Esophagus muscularis mucosa (tissue), 3 donors: ENCODE measurements around the gene NT5DC2.

ENCODE experiments used
- POLR2A ChIP-seq: fragments of 450-650 bp; IDR thresholded peaks from one replicate; pipeline ENCODE4 v1.6.1; 2017; ENCODE audit warnings: antibody characterized with exemption, moderate library complexity, mild to moderate bottlenecking, low read depth
- POLR2AphosphoS5 ChIP-seq, 2 donors: sonication (generic); formaldehyde crosslinking; IDR thresholded peaks; one replicate each; pipeline ENCODE4 v1.6.1; 2017; ENCODE audit warnings: antibody characterized with exemption in 2 of 2
- TF ChIP-seq, protein P1 (sequence below), 3 experiments: fragments of 200-600 bp in 2 of 3; fragments of 450-650 bp in 1 of 3; sonication (generic) in 2 of 3; IDR thresholded peaks; one replicate each; pipeline ENCODE4 v1.5.1; 2017 to 2019; ENCODE audit warnings: antibody characterized with exemption in 3 of 3, mild to moderate bottlenecking in 2 of 3, moderate library complexity in 1 of 3

DNA sequence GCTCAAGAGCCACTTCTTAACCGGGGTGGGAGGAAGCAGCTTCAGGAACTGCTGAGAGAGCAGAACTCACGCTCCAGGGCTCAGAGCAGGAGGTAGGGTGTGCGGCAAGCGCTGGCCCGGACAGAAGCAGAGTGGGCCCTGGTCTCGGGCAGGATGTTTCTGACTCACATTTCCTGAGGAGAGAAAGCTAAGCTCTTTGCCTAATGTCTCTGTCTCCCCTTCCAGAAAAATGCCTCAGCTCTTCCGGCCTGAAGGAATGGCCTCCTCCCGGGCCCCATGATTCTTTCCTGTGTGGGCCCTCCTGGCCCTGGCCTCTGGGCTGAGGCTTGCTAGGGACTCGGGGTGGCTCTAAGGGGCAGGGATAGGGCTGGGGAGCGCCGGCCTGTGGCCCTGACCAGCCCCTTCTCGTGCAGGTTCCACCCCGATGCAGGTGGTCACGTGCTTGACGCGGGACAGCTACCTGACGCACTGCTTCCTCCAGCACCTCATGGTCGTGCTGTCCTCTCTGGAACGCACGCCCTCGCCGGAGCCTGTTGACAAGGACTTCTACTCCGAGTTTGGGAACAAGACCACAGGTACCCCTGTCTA, 42.6 kb downstream of the NT5DC2 start:
- TF ChIP-seq, protein P1, sequence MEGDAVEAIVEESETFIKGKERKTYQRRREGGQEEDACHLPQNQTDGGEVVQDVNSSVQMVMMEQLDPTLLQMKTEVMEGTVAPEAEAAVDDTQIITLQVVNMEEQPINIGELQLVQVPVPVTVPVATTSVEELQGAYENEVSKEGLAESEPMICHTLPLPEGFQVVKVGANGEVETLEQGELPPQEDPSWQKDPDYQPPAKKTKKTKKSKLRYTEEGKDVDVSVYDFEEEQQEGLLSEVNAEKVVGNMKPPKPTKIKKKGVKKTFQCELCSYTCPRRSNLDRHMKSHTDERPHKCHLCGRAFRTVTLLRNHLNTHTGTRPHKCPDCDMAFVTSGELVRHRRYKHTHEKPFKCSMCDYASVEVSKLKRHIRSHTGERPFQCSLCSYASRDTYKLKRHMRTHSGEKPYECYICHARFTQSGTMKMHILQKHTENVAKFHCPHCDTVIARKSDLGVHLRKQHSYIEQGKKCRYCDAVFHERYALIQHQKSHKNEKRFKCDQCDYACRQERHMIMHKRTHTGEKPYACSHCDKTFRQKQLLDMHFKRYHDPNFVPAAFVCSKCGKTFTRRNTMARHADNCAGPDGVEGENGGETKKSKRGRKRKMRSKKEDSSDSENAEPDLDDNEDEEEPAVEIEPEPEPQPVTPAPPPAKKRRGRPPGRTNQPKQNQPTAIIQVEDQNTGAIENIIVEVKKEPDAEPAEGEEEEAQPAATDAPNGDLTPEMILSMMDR (IDR thresholded peaks at IDR 0.05), result no peak
- TF ChIP-seq POLR2A, result no peak
- TF ChIP-seq POLR2AphosphoS5 (IDR thresholded peaks at IDR 0.05), result peak; percentile 33 to 49
